SK-N-SH treated with all-trans-retinoic acid at 6 μM for 48 hours (cell line): ENCODE data around the gene NAA10.

ENCODE experiments used
- ATAC-seq: fragments of 200-7000 bp; cut with Tn5 transposase; 3 replicates; pipeline ENCODE4 v1.9.1; 2020; ENCODE audit warnings: mild to moderate bottlenecking, moderate library complexity
- ARNTL ChIP-seq: fragments of 450-650 bp; formaldehyde crosslinking; IDR thresholded peaks from 2 replicates; pipeline ENCODE4 v1.5.0; 2020; ENCODE audit warnings: low read depth, mild to moderate bottlenecking, moderate library complexity, borderline replicate concordance
- BACH2 ChIP-seq: fragments of 250-450 bp; sonication (Bioruptor Pico); IDR thresholded peaks from 2 replicates; pipeline ENCODE4 v1.9.0; 2021; ENCODE audit warnings: mild to moderate bottlenecking, borderline replicate concordance
- CREB5 ChIP-seq: fragments of 250-450 bp; sonication (Bioruptor Pico); IDR thresholded peaks from 2 replicates; pipeline ENCODE4 v1.5.1; 2020; ENCODE audit warnings: low read depth, mild to moderate bottlenecking, moderate library complexity
- CSDC2 ChIP-seq: fragments of 250-450 bp; sonication (Bioruptor Pico); IDR thresholded peaks from 2 replicates; pipeline ENCODE4 v1.5.0; 2020; ENCODE audit warnings: mild to moderate bottlenecking, moderate library complexity
- CSRNP3 ChIP-seq: fragments of 250-450 bp; sonication (Bioruptor Pico); IDR thresholded peaks from 2 replicates; pipeline ENCODE4 v1.5.1; 2021; ENCODE audit warnings: mild to moderate bottlenecking, moderate library complexity
- ESRRG ChIP-seq: fragments of 250-450 bp; sonication (Bioruptor Pico); IDR thresholded peaks from 2 replicates; pipeline ENCODE4 v1.6.1; 2021; ENCODE audit warnings: mild to moderate bottlenecking
- GLIS3 ChIP-seq: fragments of 250-450 bp; sonication (Bioruptor Pico); IDR thresholded peaks from 2 replicates; pipeline ENCODE4 v1.5.0; 2020; ENCODE audit warnings: mild to moderate bottlenecking, moderate library complexity
- ISL1 ChIP-seq: fragments of 250-450 bp; sonication (Bioruptor Pico); IDR thresholded peaks from 2 replicates; pipeline ENCODE4 v2.1.2; 2022; ENCODE audit warnings: mild to moderate bottlenecking, moderate library complexity
- OSR1 ChIP-seq: fragments of 250-450 bp; sonication (Bioruptor Pico); IDR thresholded peaks from 2 replicates; pipeline ENCODE4 v1.8.0; 2022; ENCODE audit warnings: moderate library complexity, mild to moderate bottlenecking, inconsistent platforms
- PPARA ChIP-seq: fragments of 250-450 bp; sonication (Bioruptor Pico); IDR thresholded peaks from 2 replicates; pipeline ENCODE4 v1.5.0; 2020; ENCODE audit warnings: mild to moderate bottlenecking, borderline replicate concordance
- RARB ChIP-seq: fragments of 250-450 bp; sonication (Bioruptor Pico); IDR thresholded peaks from 2 replicates; pipeline ENCODE4 v1.8.0; 2021; ENCODE audit warnings: mild to moderate bottlenecking, moderate library complexity
- SNAI2 ChIP-seq: fragments of 250-450 bp; sonication (Bioruptor Pico); IDR thresholded peaks from 2 replicates; pipeline ENCODE4 v1.5.0; 2020; ENCODE audit warnings: mild to moderate bottlenecking, moderate library complexity
- TCF4 ChIP-seq: fragments of 250-450 bp; sonication (Bioruptor Pico); IDR thresholded peaks from 2 replicates; pipeline ENCODE4 v1.8.0; 2021; ENCODE audit warnings: mild to moderate bottlenecking, moderate library complexity, borderline replicate concordance
- TOX ChIP-seq: fragments of 250-450 bp; sonication (Bioruptor Pico); IDR thresholded peaks from 2 replicates; pipeline ENCODE4 v1.8.0; 2021; ENCODE audit warnings: mild to moderate bottlenecking, moderate library complexity, borderline replicate concordance
- ZC3H10 ChIP-seq: fragments of 250-450 bp; sonication (Bioruptor Pico); IDR thresholded peaks from 2 replicates; pipeline ENCODE4 v1.5.1; 2021; ENCODE audit warnings: mild to moderate bottlenecking, moderate library complexity
- ZFP3 ChIP-seq: fragments of 250-450 bp; sonication (Bioruptor Pico); IDR thresholded peaks from 2 replicates; pipeline ENCODE4 v1.5.0; 2020; ENCODE audit warnings: mild to moderate bottlenecking, moderate library complexity
- ZFP30 ChIP-seq: fragments of 450-650 bp; formaldehyde crosslinking; IDR thresholded peaks from 2 replicates; pipeline ENCODE4 v1.5.0; 2022; ENCODE audit warnings: mild to moderate bottlenecking, moderate library complexity
- ZNF565 ChIP-seq: fragments of 450-650 bp; formaldehyde crosslinking; conservative IDR thresholded peaks from 2 replicates; pipeline ENCODE4 v1.5.0; 2020; ENCODE audit warnings: low read depth, mild to moderate bottlenecking, moderate library complexity
- ZNF70 ChIP-seq: fragments of 450-650 bp; formaldehyde crosslinking; IDR thresholded peaks from 2 replicates; pipeline ENCODE4 v1.5.0; 2020; ENCODE audit warnings: mild to moderate bottlenecking, moderate library complexity
- ZNF8 ChIP-seq: fragments of 450-650 bp; formaldehyde crosslinking; IDR thresholded peaks from 2 replicates; pipeline ENCODE4 v1.5.0; 2020; ENCODE audit warnings: mild to moderate bottlenecking, moderate library complexity
- TF ChIP-seq, protein P1 (sequence below): fragments of 250-450 bp; sonication (Bioruptor Pico); IDR thresholded peaks from 2 replicates; pipeline ENCODE4 v1.8.0; 2021; ENCODE audit warnings: low read depth, mild to moderate bottlenecking, moderate library complexity, borderline replicate concordance
- TF ChIP-seq, protein P2 (sequence below): fragments of 250-450 bp; sonication (Bioruptor Pico); IDR thresholded peaks from 2 replicates; pipeline ENCODE4 v1.8.0; 2020; ENCODE audit warnings: mild to moderate bottlenecking, moderate library complexity, borderline replicate concordance
- TF ChIP-seq, protein P3 (sequence below): fragments of 250-450 bp; sonication (Bioruptor Pico); IDR thresholded peaks from 2 replicates; pipeline ENCODE4 v1.5.0; 2020; ENCODE audit warnings: mild to moderate bottlenecking, moderate library complexity

NAA10 gene

DNA sequence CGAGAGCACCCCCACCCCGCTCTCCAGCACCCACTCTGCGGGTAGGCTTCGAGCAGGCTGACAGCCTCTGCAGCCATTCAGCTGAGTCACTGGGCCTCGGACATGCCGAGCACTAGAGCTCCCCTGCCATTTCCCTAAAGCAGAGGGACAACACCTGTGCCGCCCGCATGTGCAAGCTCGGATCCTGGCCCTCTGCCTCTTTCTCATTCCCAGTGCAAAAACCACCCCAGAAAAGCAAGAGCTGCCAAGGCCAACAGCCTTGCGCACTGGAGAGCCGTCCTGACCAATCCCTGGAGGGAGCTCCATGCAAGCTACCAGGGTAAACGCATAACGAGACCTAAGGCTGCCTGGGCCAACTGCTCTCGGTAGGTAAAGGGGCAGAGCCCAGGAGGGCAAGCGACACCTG lies 31.4 kb upstream of the NAA10 start:
- ATAC-seq: no peak
- TF ChIP-seq ZFP3 (CRISPR knock-in tag) (no peak), BACH2 (CRISPR knock-in tag) (no peak), ARNTL (CRISPR knock-in tag) (no peak), TOX (no peak), ZFP30 (CRISPR knock-in tag) (no peak)

GRCh38 chrX:153965406-153965805 lies 30.6 kb upstream of the NAA10 start:
- TF ChIP-seq CREB5: no peak
- TF ChIP-seq TCF4: no peak
- TF ChIP-seq RARB (CRISPR knock-in tag): no peak
- TF ChIP-seq ZFP3 (CRISPR knock-in tag): no peak
- TF ChIP-seq ESRRG (CRISPR knock-in tag): no peak
- no peak for TF ChIP-seq TOX
- TF ChIP-seq ARNTL (CRISPR knock-in tag): no peak
- no peak for TF ChIP-seq ZNF8 (CRISPR knock-in tag)
- TF ChIP-seq, protein P1, sequence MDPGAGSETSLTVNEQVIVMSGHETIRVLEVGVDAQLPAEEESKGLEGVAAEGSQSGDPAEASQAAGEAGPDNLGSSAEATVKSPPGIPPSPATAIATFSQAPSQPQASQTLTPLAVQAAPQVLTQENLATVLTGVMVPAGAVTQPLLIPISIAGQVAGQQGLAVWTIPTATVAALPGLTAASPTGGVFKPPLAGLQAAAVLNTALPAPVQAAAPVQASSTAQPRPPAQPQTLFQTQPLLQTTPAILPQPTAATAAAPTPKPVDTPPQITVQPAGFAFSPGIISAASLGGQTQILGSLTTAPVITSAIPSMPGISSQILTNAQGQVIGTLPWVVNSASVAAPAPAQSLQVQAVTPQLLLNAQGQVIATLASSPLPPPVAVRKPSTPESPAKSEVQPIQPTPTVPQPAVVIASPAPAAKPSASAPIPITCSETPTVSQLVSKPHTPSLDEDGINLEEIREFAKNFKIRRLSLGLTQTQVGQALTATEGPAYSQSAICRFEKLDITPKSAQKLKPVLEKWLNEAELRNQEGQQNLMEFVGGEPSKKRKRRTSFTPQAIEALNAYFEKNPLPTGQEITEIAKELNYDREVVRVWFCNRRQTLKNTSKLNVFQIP (CRISPR knock-in tag): no peak
- TF ChIP-seq ZC3H10 (CRISPR knock-in tag): no peak
- no peak for TF ChIP-seq ISL1 (CRISPR knock-in tag)
- TF ChIP-seq ZNF565 (CRISPR knock-in tag): no peak
- ATAC-seq: no peak

DNA sequence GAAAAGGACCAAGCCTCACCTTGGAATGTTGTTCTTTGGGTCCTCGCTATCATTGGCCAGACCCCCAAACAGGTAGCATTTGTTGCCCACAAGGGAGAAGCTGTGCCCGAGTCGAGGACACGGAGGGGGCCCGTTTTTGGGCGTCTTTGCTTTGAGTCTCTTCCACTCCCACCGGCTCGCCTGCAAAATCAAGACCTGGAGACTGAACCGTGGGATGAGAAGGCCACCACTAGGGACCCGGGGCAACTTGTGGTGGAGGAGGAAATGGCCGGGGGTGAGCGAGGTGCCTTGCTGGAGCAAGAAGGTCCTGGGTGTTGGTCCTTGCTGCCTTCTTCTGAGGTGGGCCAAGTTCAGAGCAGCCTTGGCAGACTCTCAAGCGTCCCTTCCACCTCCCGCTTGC lies 29.3 kb upstream of the NAA10 start:
- TF ChIP-seq ZC3H10 (CRISPR knock-in tag): no peak
- TF ChIP-seq, protein P2, sequence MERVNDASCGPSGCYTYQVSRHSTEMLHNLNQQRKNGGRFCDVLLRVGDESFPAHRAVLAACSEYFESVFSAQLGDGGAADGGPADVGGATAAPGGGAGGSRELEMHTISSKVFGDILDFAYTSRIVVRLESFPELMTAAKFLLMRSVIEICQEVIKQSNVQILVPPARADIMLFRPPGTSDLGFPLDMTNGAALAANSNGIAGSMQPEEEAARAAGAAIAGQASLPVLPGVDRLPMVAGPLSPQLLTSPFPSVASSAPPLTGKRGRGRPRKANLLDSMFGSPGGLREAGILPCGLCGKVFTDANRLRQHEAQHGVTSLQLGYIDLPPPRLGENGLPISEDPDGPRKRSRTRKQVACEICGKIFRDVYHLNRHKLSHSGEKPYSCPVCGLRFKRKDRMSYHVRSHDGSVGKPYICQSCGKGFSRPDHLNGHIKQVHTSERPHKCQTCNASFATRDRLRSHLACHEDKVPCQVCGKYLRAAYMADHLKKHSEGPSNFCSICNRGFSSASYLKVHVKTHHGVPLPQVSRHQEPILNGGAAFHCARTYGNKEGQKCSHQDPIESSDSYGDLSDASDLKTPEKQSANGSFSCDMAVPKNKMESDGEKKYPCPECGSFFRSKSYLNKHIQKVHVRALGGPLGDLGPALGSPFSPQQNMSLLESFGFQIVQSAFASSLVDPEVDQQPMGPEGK (CRISPR knock-in tag): no peak
- TF ChIP-seq OSR1: no peak
- TF ChIP-seq GLIS3: no peak
- TF ChIP-seq ZNF8 (CRISPR knock-in tag): no peak
- no peak for TF ChIP-seq ZFP30 (CRISPR knock-in tag)
- TF ChIP-seq ZFP3 (CRISPR knock-in tag): no peak
- TF ChIP-seq SNAI2: no peak
- no peak for TF ChIP-seq ZNF565 (CRISPR knock-in tag)
- no peak for TF ChIP-seq TCF4
- TF ChIP-seq, protein P3, sequence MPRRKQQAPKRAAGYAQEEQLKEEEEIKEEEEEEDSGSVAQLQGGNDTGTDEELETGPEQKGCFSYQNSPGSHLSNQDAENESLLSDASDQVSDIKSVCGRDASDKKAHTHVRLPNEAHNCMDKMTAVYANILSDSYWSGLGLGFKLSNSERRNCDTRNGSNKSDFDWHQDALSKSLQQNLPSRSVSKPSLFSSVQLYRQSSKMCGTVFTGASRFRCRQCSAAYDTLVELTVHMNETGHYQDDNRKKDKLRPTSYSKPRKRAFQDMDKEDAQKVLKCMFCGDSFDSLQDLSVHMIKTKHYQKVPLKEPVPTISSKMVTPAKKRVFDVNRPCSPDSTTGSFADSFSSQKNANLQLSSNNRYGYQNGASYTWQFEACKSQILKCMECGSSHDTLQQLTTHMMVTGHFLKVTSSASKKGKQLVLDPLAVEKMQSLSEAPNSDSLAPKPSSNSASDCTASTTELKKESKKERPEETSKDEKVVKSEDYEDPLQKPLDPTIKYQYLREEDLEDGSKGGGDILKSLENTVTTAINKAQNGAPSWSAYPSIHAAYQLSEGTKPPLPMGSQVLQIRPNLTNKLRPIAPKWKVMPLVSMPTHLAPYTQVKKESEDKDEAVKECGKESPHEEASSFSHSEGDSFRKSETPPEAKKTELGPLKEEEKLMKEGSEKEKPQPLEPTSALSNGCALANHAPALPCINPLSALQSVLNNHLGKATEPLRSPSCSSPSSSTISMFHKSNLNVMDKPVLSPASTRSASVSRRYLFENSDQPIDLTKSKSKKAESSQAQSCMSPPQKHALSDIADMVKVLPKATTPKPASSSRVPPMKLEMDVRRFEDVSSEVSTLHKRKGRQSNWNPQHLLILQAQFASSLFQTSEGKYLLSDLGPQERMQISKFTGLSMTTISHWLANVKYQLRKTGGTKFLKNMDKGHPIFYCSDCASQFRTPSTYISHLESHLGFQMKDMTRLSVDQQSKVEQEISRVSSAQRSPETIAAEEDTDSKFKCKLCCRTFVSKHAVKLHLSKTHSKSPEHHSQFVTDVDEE (CRISPR knock-in tag): no peak
- TF ChIP-seq TOX: no peak
- no peak for TF ChIP-seq PPARA (CRISPR knock-in tag)
- TF ChIP-seq ZNF70 (CRISPR knock-in tag): no peak
- no peak for ATAC-seq

DNA sequence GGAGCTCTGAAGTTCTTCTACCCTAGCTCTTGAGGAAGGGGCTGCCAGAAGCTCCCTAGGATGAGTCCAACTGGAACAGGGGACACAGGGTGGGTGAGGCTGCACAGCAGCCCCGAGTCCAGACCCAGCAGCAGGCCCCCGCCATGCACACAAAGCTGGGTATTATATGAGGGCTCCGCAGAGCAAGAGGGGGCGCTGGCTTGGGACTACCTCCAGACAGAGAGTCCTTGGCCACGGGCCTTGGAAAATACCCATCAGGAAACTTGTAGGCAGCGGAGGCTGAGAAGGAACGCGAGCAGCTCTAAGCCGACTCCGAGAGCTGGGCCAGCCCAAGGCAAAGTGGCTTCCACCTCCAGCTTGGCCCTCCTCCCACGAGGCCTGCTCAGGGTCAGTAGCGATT lies 28.7 kb upstream of the NAA10 start:
- no peak for ATAC-seq
- TF ChIP-seq ARNTL (CRISPR knock-in tag) (no peak), OSR1 (no peak)
- TF ChIP-seq, all 23 proteins: peak for 0

DNA sequence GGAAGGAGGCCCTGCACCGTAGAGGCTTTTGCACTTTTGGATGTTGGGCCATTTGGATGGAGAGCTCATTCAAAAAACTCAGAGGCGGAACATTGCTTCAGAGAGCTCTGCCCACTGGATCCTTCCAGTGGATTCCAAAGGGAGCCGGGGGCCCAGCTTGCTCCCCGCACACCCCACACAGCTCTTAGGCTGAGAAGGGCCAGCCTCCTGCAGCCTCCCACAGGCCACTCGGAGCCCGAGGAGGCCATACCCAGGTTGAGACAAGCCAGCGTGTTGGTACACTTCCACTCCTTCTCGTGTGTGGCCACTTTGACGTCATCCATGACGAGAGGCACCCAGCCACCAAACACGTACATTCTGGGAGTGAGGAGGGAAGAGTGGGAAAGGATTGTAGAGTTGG lies 26.5 kb upstream of the NAA10 start:
- ATAC-seq: no peak
- TF ChIP-seq BACH2 (CRISPR knock-in tag): no peak
- TF ChIP-seq ZC3H10 (CRISPR knock-in tag): no peak
- no peak for TF ChIP-seq CSDC2 (CRISPR knock-in tag)
- no peak for TF ChIP-seq CSRNP3
- no peak for TF ChIP-seq SNAI2
- no peak for TF ChIP-seq ZNF70 (CRISPR knock-in tag)
- no peak for TF ChIP-seq TOX
- no peak for TF ChIP-seq ARNTL (CRISPR knock-in tag)
- TF ChIP-seq, protein P2 (CRISPR knock-in tag): no peak
- TF ChIP-seq OSR1: no peak
- TF ChIP-seq ZFP30 (CRISPR knock-in tag): no peak
